HepG2 (cell line): ENCODE results near the gene PRRT2. TPM values are rescaled to one million over a fixed set of nuclear protein-coding genes. Genes with fewer than 3 reads are reported as not detected.

Source experiments
- ARHGAP35 ChIP-seq: sonication (generic); formaldehyde crosslinking; IDR thresholded peaks from 2 replicates; pipeline ENCODE4 v1.9.0; 2022; ENCODE audit warnings: mild to moderate bottlenecking, inconsistent platforms, moderate library complexity, missing genetic modification reagents, borderline replicate concordance
- CC2D1A ChIP-seq: sonication (generic); formaldehyde crosslinking; IDR thresholded peaks from 2 replicates; pipeline ENCODE4 v1.8.1; 2023; ENCODE audit warnings: mild to moderate bottlenecking, missing genetic modification reagents
- CTCF ChIP-seq: sonication (generic); formaldehyde crosslinking; IDR thresholded peaks from 2 replicates; pipeline ENCODE4 v1.5.0; 2020; ENCODE audit warnings: mild to moderate bottlenecking, missing genetic modification reagents, moderate library complexity
- MTERF4 ChIP-seq: sonication (generic); formaldehyde crosslinking; IDR thresholded peaks from 2 replicates; pipeline ENCODE4 v1.8.0; 2023; ENCODE audit warnings: mild to moderate bottlenecking, missing genetic modification reagents
- NFKB2 ChIP-seq: sonication (generic); formaldehyde crosslinking; IDR thresholded peaks from 2 replicates; pipeline ENCODE4 v1.4.0; 2020; ENCODE audit warnings: missing genetic modification reagents, borderline replicate concordance
- RXRB ChIP-seq: IDR thresholded peaks from 2 replicates; pipeline ENCODE4 v1.6.1; 2016; ENCODE audit warnings: borderline replicate concordance, missing genetic modification reagents, missing compliant biosample characterization
- TMF1 ChIP-seq: sonication (generic); formaldehyde crosslinking; IDR thresholded peaks from 2 replicates; pipeline ENCODE4 v1.8.1; 2022; ENCODE audit warnings: low read depth, missing genetic modification reagents
- ZBTB40 ChIP-seq, 2 experiments: fragments of 450-650 bp in 1 of 2; sonication (generic) in 1 of 2; formaldehyde crosslinking in 1 of 2; IDR thresholded peaks; 2 replicates each; pipeline versions ENCODE4 v1.6.1 to v1.8.0; 2016 to 2022; ENCODE audit warnings: antibody characterized with exemption in 1 of 2, mild to moderate bottlenecking in 1 of 2, missing genetic modification reagents in 1 of 2
- ZFP82 ChIP-seq: sonication (generic); formaldehyde crosslinking; IDR thresholded peaks from 2 replicates; pipeline ENCODE4 v1.5.1; 2020; ENCODE audit warnings: mild to moderate bottlenecking, missing genetic modification reagents, borderline replicate concordance
- ZNF296 ChIP-seq: sonication (generic); formaldehyde crosslinking; conservative IDR thresholded peaks from 2 replicates; pipeline ENCODE4 v1.5.0; 2020; ENCODE audit warnings: mild to moderate bottlenecking, missing genetic modification reagents
- ZNF317 ChIP-seq: sonication (generic); formaldehyde crosslinking; IDR thresholded peaks from 2 replicates; pipeline ENCODE4 v1.5.0; 2020; ENCODE audit warnings: mild to moderate bottlenecking, missing genetic modification reagents
- ZNF34 ChIP-seq: sonication (generic); formaldehyde crosslinking; IDR thresholded peaks from 2 replicates; pipeline ENCODE4 v1.4.0; 2020; ENCODE audit warnings: mild to moderate bottlenecking, missing genetic modification reagents, borderline replicate concordance
- ZNF530 ChIP-seq: sonication (generic); formaldehyde crosslinking; IDR thresholded peaks from 2 replicates; pipeline ENCODE4 v1.5.0; 2020; ENCODE audit warnings: low read depth, mild to moderate bottlenecking, missing genetic modification reagents
- ZNF619 ChIP-seq: sonication (generic); formaldehyde crosslinking; IDR thresholded peaks from 2 replicates; pipeline ENCODE4 v1.4.0; 2020; ENCODE audit warnings: mild to moderate bottlenecking, missing genetic modification reagents
- ZNF790 ChIP-seq: sonication (generic); formaldehyde crosslinking; IDR thresholded peaks from 2 replicates; pipeline ENCODE4 v1.8.0; 2022; ENCODE audit warnings: missing genetic modification reagents, mild to moderate bottlenecking, borderline replicate concordance
- ZSCAN31 ChIP-seq: sonication (generic); formaldehyde crosslinking; IDR thresholded peaks from 2 replicates; pipeline ENCODE4 v1.5.0; 2020; ENCODE audit warnings: low read depth, mild to moderate bottlenecking, missing genetic modification reagents
- polyA plus RNA-seq, 8 experiments: library from polyadenylated mRNA; depleted of rRNA in 3 of 8; stranded (reverse) in 7 of 8; unstranded in 1 of 8; fragments of >200 nt; fragmentation: Illumina TruSeq in 4 of 8; extraction: Trizol in 4 of 8; gene quantifications; 2 replicates each; pipeline versions ENCODE4 v1.2.1 to v1.2.3, GENCODE V29; 2011 to 2016; ENCODE audit warnings: low read depth in 4 of 8, missing spikeins in 1 of 8, mixed read lengths in 1 of 8; ENCODE audit not compliant: insufficient read depth in 1 of 8
- total RNA-seq, 5 experiments: library from RNA; depleted of rRNA; stranded (reverse); fragments of >200 nt; fragmentation: Illumina TruSeq; extraction: Trizol; gene quantifications; 2 replicates each; pipeline ENCODE4 v1.2.3, GENCODE V29; 2016; ENCODE audit warnings: low read depth in 1 of 5

Gene PRRT2
- total and polyA plus RNA-seq, 2 of the 13 experiments (the other 11 are each of a cell fraction or from before 2014, with no cell fraction given), result 0.51 to 1.1 TPM

- TF ChIP-seq MTERF4 (CRISPR knock-in tag), result 0 out of 2 replicates have a peak, but pooled peaks have one; percentile 7
- TF ChIP-seq RXRB, result 0 out of 2 replicates have a peak, but pooled peaks have one; percentile 9
- peak; percentile 63; the same call in 1 of the 2 replicates for TF ChIP-seq ARHGAP35 (CRISPR knock-in tag)
- no peak for TF ChIP-seq ZBTB40 (IDR thresholded peaks at IDR 0.05)
- TF ChIP-seq ZBTB40 (CRISPR knock-in tag; IDR thresholded peaks at IDR 0.05), result peak; percentile 47; the same call in 1 of the 2 replicates
- TF ChIP-seq ZNF317 (CRISPR knock-in tag), result no peak
- TF ChIP-seq NFKB2, result peak; percentile 66; the same call in 1 of the 2 replicates
- TF ChIP-seq CTCF, result peak; percentile 62
- no peak for TF ChIP-seq TMF1 (CRISPR knock-in tag)
- no peak for TF ChIP-seq CC2D1A
- 0 out of 2 replicates have a peak, but pooled peaks have one; percentile 68 for TF ChIP-seq ZNF530 (CRISPR knock-in tag)
- TF ChIP-seq ZSCAN31, result 0 out of 2 replicates have a peak, but pooled peaks have one; percentile 20
- TF ChIP-seq ZFP82 (CRISPR knock-in tag), result peak; percentile 0; the same call in 1 of the 2 replicates
- TF ChIP-seq ZNF790 (CRISPR knock-in tag), result no peak
- no peak for TF ChIP-seq ZNF34 (CRISPR knock-in tag)
- TF ChIP-seq ZNF619, result no peak
- TF ChIP-seq ZNF296, result peak; percentile 81; the same call in 1 of the 2 replicates
Measured at GRCh38 chr16:29862383-29862883, 50.4 kb downstream of the PRRT2 start (continued).
